ENCODE data around the gene ZAR1L. TPM values are rescaled to one million over a fixed set of nuclear protein-coding genes. Genes with fewer than 3 reads are reported as not detected.

ZAR1L gene
- total RNA-seq, 1 experiment from 2014 or later = not detected

GRCh38 chr13:32264407-32264806 lies 50.8 kb downstream of the ZAR1L start:
- ATAC-seq (no peak), DNase-seq (ENCODE audit: low read depth, low spot score) (no peak)
- Histone ChIP-seq H3K4me3 (ENCODE audit: low read depth in 2 of 2, low read length in 2 of 2) (no peak overlapping the region), H3K9me3 (ENCODE audit: control insufficient read depth, insufficient read depth, low read depth, low read length) (no peaks in the 10 kb centered on the region), H3K27me3 (ENCODE audit: control insufficient read depth, insufficient read depth, low read length) (no peaks in the 10 kb centered on the region), H3K4me1 (ENCODE audit: control insufficient read depth, insufficient read depth, low read length) (no peaks in the 10 kb centered on the region), H3K27ac (ENCODE audit: low read length) (no peak overlapping the region), H3K36me3 (ENCODE audit: control insufficient read depth, insufficient read depth, low read length) (no peaks in the 10 kb centered on the region)
- CTCF ChIA-PET = no interaction called here
- POLR2A ChIA-PET = no interaction called here
- no peak for TF ChIP-seq POLR2AphosphoS5 (IDR thresholded peaks at IDR 0.05; ENCODE audit: low read depth, low read length)
- TF ChIP-seq TCF7L2 (IDR thresholded peaks at IDR 0.05; ENCODE audit: low read depth, low read length) = no peak
- TF ChIP-seq, protein P1, sequence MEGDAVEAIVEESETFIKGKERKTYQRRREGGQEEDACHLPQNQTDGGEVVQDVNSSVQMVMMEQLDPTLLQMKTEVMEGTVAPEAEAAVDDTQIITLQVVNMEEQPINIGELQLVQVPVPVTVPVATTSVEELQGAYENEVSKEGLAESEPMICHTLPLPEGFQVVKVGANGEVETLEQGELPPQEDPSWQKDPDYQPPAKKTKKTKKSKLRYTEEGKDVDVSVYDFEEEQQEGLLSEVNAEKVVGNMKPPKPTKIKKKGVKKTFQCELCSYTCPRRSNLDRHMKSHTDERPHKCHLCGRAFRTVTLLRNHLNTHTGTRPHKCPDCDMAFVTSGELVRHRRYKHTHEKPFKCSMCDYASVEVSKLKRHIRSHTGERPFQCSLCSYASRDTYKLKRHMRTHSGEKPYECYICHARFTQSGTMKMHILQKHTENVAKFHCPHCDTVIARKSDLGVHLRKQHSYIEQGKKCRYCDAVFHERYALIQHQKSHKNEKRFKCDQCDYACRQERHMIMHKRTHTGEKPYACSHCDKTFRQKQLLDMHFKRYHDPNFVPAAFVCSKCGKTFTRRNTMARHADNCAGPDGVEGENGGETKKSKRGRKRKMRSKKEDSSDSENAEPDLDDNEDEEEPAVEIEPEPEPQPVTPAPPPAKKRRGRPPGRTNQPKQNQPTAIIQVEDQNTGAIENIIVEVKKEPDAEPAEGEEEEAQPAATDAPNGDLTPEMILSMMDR (IDR thresholded peaks at IDR 0.05) = no peak
- TF ChIP-seq SIN3A (IDR thresholded peaks at IDR 0.05; ENCODE audit: borderline replicate concordance, insufficient read depth, low read depth, low read length) = no peak
- TF ChIP-seq, protein P2, sequence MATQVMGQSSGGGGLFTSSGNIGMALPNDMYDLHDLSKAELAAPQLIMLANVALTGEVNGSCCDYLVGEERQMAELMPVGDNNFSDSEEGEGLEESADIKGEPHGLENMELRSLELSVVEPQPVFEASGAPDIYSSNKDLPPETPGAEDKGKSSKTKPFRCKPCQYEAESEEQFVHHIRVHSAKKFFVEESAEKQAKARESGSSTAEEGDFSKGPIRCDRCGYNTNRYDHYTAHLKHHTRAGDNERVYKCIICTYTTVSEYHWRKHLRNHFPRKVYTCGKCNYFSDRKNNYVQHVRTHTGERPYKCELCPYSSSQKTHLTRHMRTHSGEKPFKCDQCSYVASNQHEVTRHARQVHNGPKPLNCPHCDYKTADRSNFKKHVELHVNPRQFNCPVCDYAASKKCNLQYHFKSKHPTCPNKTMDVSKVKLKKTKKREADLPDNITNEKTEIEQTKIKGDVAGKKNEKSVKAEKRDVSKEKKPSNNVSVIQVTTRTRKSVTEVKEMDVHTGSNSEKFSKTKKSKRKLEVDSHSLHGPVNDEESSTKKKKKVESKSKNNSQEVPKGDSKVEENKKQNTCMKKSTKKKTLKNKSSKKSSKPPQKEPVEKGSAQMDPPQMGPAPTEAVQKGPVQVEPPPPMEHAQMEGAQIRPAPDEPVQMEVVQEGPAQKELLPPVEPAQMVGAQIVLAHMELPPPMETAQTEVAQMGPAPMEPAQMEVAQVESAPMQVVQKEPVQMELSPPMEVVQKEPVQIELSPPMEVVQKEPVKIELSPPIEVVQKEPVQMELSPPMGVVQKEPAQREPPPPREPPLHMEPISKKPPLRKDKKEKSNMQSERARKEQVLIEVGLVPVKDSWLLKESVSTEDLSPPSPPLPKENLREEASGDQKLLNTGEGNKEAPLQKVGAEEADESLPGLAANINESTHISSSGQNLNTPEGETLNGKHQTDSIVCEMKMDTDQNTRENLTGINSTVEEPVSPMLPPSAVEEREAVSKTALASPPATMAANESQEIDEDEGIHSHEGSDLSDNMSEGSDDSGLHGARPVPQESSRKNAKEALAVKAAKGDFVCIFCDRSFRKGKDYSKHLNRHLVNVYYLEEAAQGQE (IDR thresholded peaks at IDR 0.05; ENCODE audit: insufficient read depth in 1 of 2, low read depth in 2 of 2, low read length in 1 of 2) = no peak
- in situ Hi-C loops (cut with HindIII; ENCODE audit: low pct_unique_long_range_greater_than_20kb, low sequenced_read_pairs) = no loop called here
- intact Hi-C loops (cut with micrococcal nuclease; ENCODE audit: unreplicated experiment) = no loop called here
- no TSS peak for BruUV-seq (replicated peaks)

- TF ChIP-seq, protein P2 (IDR thresholded peaks at IDR 0.05; ENCODE audit: insufficient read depth in 1 of 2, low read depth in 2 of 2, low read length in 1 of 2) = no peak
- TF ChIP-seq POLR2AphosphoS5 (IDR thresholded peaks at IDR 0.05; ENCODE audit: low read depth, low read length) = no peak
- no peak for TF ChIP-seq TCF7L2 (IDR thresholded peaks at IDR 0.05; ENCODE audit: low read depth, low read length)
- TF ChIP-seq, protein P1 (IDR thresholded peaks at IDR 0.05) = no peak
- TF ChIP-seq SIN3A (IDR thresholded peaks at IDR 0.05; ENCODE audit: borderline replicate concordance, insufficient read depth, low read depth, low read length) = no peak
- no peak overlapping the region for H3K27ac ChIP-seq (ENCODE audit: low read length)
- no peaks in the 10 kb centered on the region for H3K36me3 ChIP-seq (ENCODE audit: control insufficient read depth, insufficient read depth, low read length)
- no TSS peak for BruUV-seq (replicated peaks)
- ATAC-seq (no peak), DNase-seq (ENCODE audit: low read depth, low spot score) (no peak)
- in situ Hi-C loops (cut with HindIII; ENCODE audit: low pct_unique_long_range_greater_than_20kb, low sequenced_read_pairs) (no loop called here), intact Hi-C loops (cut with micrococcal nuclease; ENCODE audit: unreplicated experiment) (no loop called here)
- no peaks in the 10 kb centered on the region for H3K27me3 ChIP-seq (ENCODE audit: control insufficient read depth, insufficient read depth, low read length)
- POLR2A ChIA-PET = no interaction called here
- H3K4me3 ChIP-seq (ENCODE audit: low read depth in 2 of 2, low read length in 2 of 2) = no peak overlapping the region
- H3K4me1 ChIP-seq (ENCODE audit: control insufficient read depth, insufficient read depth, low read length) = no peaks in the 10 kb centered on the region
- CTCF ChIA-PET = no interaction called here
- H3K9me3 ChIP-seq (ENCODE audit: control insufficient read depth, insufficient read depth, low read depth, low read length) = no peaks in the 10 kb centered on the region
Observed at GRCh38 chr13:32262619-32263018, 52.5 kb downstream of the ZAR1L start.

Data from Panc1 (cell line).